Activated T-helper 1 cell treated with anti-CD3 and anti-CD28 coated beads, Interleukin-12 subunit alpha, Interleukin-12 subunit beta, Interleukin-2, Interleukin-4 antibody, amounts not matched to agents 30 ng/mL and 10 ng/mL and 1 ng/mL, durations not matched to agents 14 hours and 24 hours and 36 hours (primary cell): ENCODE measurements around the gene GRB2. TPM values are rescaled to one million over a fixed set of nuclear protein-coding genes. Genes with fewer than 3 reads are reported as not detected.
A peak's percentile ranks its signal among the peaks of the same experiment; 100 is the strongest.

Experiments
- DNase-seq: peaks from one replicate; pipeline ENCODE4 v3.0.0; 2021; ENCODE audit warnings: low spot score
- H3K27ac Mint-ChIP-seq: one replicate; pipeline ENCODE4 v1.8.0; 2021; ENCODE audit warnings: mild to moderate bottlenecking, mixed read lengths
- H3K27me3 Mint-ChIP-seq: one replicate; pipeline ENCODE4 v1.8.0; 2022; ENCODE audit warnings: mild to moderate bottlenecking, moderate library complexity, mixed read lengths; ENCODE audit not compliant: insufficient read depth
- H3K36me3 Mint-ChIP-seq: one replicate; pipeline ENCODE4 v1.8.0; 2021; ENCODE audit warnings: low read depth, mixed read lengths
- H3K4me1 Mint-ChIP-seq: one replicate; pipeline ENCODE4 v1.8.0; 2021; ENCODE audit warnings: low read depth, mixed read lengths
- H3K4me3 Mint-ChIP-seq: one replicate; pipeline ENCODE4 v1.8.0; 2021; ENCODE audit warnings: mild to moderate bottlenecking, moderate library complexity, mixed read lengths
- H3K9me3 Mint-ChIP-seq: one replicate; pipeline ENCODE4 v1.8.0; 2021; ENCODE audit warnings: mixed read lengths
- intact Hi-C: fragments of 100-400 bp; cut with micrococcal nuclease; formaldehyde crosslinking; loops from one replicate; pipeline ENCODE4 v1.15.1; 2024
- total RNA-seq: library from RNA; stranded (reverse); gene quantifications from 2 replicates; pipeline ENCODE4 v1.2.3, GENCODE V29; 2022

GRB2 gene
- total RNA-seq, 1 donor from 2014 or later = 172 TPM

DNA sequence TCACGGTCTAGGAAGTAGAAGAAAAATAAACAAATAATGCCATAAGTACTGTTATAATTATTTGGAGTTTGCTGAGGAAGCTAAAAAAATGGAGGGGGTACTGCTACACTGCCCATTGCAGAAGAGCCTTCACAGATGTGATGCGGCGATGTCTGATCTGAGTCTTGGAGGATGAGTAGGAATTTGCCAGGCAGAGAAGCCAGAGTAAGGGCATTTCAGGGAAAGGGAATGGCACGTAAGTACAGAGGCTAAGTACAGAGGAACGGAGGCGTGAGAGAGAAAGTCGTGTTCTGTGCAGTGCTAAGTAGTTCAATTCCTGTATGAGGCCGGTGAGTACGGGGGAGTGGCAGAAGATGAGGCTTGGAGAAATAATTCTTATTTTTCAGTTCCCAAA, 741 bp upstream of the GRB2 start:
- intact Hi-C loops = loop anchor here (10.0 kb wide), 2 partner anchors 221 to 421 kb away; partner anchors contain the start of genes CDR2L and SUMO2
- Mint-ChIP-seq H3K4me1 (peaks cover 49% of the 10 kb centered on the region), H3K27me3 (no peaks in the 10 kb centered on the region), H3K4me3 (peak overlapping the region; percentile 97), H3K36me3 (peaks cover 7% of the 10 kb centered on the region), H3K27ac (peak overlapping the region; percentile 60), H3K9me3 (no peaks in the 10 kb centered on the region)
- no peak for DNase-seq

DNA sequence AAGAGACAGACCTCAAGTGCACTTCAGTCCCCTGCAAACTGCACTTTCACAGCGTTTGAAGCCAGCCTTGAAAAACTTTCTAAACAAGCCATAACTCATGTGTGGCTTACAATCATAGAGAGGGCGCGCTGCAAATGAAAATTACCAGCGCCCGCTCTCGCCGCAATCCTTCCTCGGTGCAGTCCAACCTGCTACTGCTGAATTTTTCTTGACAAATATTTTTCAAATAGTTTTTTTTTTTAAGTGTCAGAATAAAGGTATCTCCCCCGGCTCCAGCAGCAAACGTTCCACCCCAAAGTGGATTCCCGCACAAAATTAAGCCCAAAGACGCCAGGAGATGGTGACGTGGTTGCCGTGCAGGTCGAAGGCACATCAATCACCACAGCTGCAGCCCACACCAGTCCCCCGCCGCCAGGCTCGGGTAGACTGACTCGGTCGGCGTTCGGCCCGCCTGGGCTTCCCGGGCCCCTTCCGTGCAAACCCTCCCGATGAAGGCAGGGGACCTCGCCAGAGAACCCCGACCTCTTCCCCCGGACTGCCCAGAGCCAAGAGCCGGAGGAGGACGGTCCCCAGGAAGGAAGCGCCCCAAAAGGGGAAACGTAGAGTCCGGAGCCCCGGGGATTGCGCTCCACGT, 630 bp downstream of the GRB2 start:
- H3K4me1 Mint-ChIP-seq = peaks cover 42% of the 10 kb centered on the region
- H3K4me3 Mint-ChIP-seq = peak overlapping the region; percentile 97
- H3K9me3 Mint-ChIP-seq = no peaks in the 10 kb centered on the region
- peaks cover 12% of the 10 kb centered on the region for H3K36me3 Mint-ChIP-seq
- peak overlapping the region; percentile 97 for H3K27ac Mint-ChIP-seq
- H3K27me3 Mint-ChIP-seq = no peaks in the 10 kb centered on the region
- peak; percentile 35 for DNase-seq
- intact Hi-C loops = loop anchor here (1.0 to 10.0 kb wide), 12 partner anchors 34 to 420 kb away; partner anchors contain the start of genes ATP5PD, CDR2L, GGA3 and KCTD2

- Mint-ChIP-seq H3K27me3 (no peaks in the 10 kb centered on the region), H3K27ac (peak overlapping the region; percentile 97), H3K4me3 (peak overlapping the region; percentile 97), H3K36me3 (peaks cover 12% of the 10 kb centered on the region), H3K4me1 (peaks cover 42% of the 10 kb centered on the region), H3K9me3 (no peaks in the 10 kb centered on the region)
- DNase-seq = peak; percentile 41
- intact Hi-C loops = loop anchor here (1.0 to 10.0 kb wide), 8 partner anchors 33 to 419 kb away; partner anchors contain the start of genes ATP5PD, CDR2L, GGA3 and KCTD2
These were observed 1.2 kb downstream of the GRB2 start for GRCh38 chr17:75404223-75404730.

GRCh38 chr17:75403131-75403530, 2.3 kb downstream of the GRB2 start:
- intact Hi-C loops = loop anchor here (10.0 kb wide), 2 partner anchors 218 to 418 kb away; partner anchors contain the start of genes CDR2L and SUMO2
- Mint-ChIP-seq H3K27ac (peak overlapping the region; percentile 60), H3K9me3 (no peaks in the 10 kb centered on the region), H3K4me3 (peak overlapping the region; percentile 97), H3K4me1 (peaks cover 42% of the 10 kb centered on the region), H3K36me3 (peaks cover 12% of the 10 kb centered on the region), H3K27me3 (no peaks in the 10 kb centered on the region)
- no peak for DNase-seq

DNA sequence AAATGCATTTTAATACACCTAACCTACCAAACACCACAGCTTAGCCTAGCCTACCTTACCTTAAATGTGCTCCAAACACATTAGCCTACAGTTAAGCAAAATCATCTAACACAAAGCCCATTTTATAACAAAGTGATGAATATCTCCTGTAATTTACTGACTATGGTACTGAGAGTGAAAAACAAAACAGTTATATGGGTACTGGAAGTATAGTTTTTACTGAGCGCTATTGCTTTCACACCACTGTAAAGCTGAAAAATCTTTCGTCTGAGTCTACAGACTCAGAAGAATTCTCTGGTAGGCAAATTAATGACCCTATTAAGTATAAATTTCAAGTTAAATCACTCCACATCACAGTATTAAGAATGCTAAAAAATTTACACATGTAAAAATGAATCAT, 3.5 kb downstream of the GRB2 start:
- H3K9me3 Mint-ChIP-seq = no peaks in the 10 kb centered on the region
- H3K4me1 Mint-ChIP-seq = peaks cover 48% of the 10 kb centered on the region
- intact Hi-C loops = loop anchor here (1.0 to 10.0 kb wide), 4 partner anchors 8 to 417 kb away; partner anchors contain the start of genes CDR2L and SUMO2
- H3K4me3 Mint-ChIP-seq = peak overlapping the region; percentile 59
- peaks cover 12% of the 10 kb centered on the region for H3K36me3 Mint-ChIP-seq
- DNase-seq = no peak
- H3K27ac Mint-ChIP-seq = peak overlapping the region; percentile 69
- no peaks in the 10 kb centered on the region for H3K27me3 Mint-ChIP-seq

GRCh38 chr17:75400326-75400939, 5.0 kb downstream of the GRB2 start:
- Mint-ChIP-seq H3K9me3 (no peaks in the 10 kb centered on the region), H3K27ac (peak overlapping the region; percentile 18), H3K4me1 (peaks cover 51% of the 10 kb centered on the region), H3K27me3 (no peaks in the 10 kb centered on the region), H3K36me3 (peaks cover 12% of the 10 kb centered on the region), H3K4me3 (no peak overlapping the region)
- no peak for DNase-seq
- intact Hi-C loops = loop anchor here (10.0 kb wide), 2 partner anchors 216 to 416 kb away; partner anchors contain the start of genes CDR2L and SUMO2

DNA sequence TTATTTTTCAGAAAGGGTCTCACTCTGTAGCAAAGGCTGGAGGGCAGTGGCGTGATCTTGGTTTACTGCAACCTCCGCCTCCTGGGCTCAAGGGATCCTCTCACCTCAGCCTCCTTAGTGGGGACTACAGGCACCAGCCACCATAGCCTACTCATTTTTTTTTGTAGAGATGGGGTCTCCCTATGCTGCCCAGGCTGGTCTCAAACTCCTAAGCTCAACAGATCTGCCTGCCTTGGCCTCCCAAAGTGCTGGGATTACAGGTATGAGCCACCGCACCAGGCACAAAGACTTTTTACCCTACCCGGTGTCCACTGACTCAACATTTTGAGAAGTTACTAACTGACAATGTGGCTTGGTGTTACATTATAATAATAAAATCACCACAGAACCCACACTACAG, 7.2 kb downstream of the GRB2 start:
- Mint-ChIP-seq H3K27ac (peak overlapping the region; percentile 44), H3K4me3 (no peak overlapping the region), H3K27me3 (no peaks in the 10 kb centered on the region), H3K4me1 (peaks cover 61% of the 10 kb centered on the region), H3K36me3 (peaks cover 13% of the 10 kb centered on the region), H3K9me3 (no peaks in the 10 kb centered on the region)
- intact Hi-C loops = no loop called here
- DNase-seq = no peak

DNA sequence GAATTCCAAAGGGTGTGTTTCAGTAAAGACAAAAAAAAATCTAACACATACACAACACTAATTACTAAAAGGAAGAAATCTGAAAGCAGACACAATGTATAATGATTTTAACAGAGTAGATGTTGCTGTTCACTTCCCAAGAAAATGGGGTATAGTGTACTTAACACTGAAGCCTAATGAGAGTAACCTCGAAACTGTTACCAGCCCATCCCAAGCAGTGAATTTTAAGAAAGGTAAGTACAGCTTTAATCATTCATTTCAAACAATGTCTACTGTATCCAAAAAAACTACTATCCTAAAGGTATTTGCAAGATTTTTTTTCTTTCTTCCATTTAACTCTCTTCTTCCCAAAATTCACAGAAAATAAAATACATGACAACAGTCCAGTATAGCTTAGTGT, 8.3 kb downstream of the GRB2 start:
- Mint-ChIP-seq H3K36me3 (peaks cover 13% of the 10 kb centered on the region), H3K27ac (peak overlapping the region; percentile 68), H3K27me3 (no peaks in the 10 kb centered on the region), H3K9me3 (no peaks in the 10 kb centered on the region), H3K4me3 (no peak overlapping the region), H3K4me1 (peaks cover 63% of the 10 kb centered on the region)
- no peak for DNase-seq
- intact Hi-C loops = no loop called here

DNA sequence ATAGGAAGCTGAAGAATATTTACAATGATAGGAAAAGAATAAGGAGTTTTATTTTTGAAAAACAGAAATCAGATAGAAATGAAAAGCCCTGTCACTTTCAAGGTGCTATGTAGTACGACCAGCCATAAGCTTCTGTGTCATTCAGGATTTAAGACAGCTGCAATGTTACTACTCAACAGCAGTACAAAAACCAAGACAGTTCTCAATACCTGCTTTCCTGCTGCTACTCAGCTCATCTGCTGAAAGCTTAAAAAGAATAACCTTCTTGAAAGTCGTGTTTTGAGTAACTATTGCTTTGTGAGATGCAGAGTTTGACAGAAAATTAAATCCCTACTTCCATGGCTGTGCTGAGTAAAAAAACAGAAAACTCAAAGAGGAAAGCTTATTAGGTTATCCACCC, 8.7 kb downstream of the GRB2 start:
- Mint-ChIP-seq H3K4me3 (no peak overlapping the region), H3K27ac (peak overlapping the region; percentile 68), H3K9me3 (no peaks in the 10 kb centered on the region), H3K4me1 (peaks cover 62% of the 10 kb centered on the region), H3K27me3 (no peaks in the 10 kb centered on the region), H3K36me3 (peaks cover 16% of the 10 kb centered on the region)
- intact Hi-C loops = no loop called here
- DNase-seq = no peak

DNA sequence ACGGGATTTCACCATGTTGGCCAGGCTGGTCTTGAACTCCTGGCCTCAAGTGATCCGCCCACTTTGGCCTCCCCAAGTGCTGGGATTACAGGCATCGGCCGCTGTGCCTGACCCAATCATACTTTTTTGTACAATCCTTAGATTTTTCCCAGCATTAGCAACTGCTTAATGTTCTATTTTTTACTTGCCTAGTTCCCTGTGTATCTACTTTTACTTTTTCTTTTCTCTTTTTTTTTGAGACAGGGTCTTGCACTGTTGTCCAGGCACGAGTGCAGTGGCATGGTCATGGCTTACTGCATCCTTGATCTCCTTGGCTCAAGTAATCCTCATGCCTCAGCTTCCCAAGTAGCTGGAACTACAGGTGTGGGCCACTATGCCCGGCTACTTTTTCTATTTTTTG, 9.5 kb downstream of the GRB2 start:
- peaks cover 57% of the 10 kb centered on the region for H3K4me1 Mint-ChIP-seq
- no peaks in the 10 kb centered on the region for H3K9me3 Mint-ChIP-seq
- no peak for DNase-seq
- peaks cover 16% of the 10 kb centered on the region for H3K36me3 Mint-ChIP-seq
- H3K27me3 Mint-ChIP-seq = no peaks in the 10 kb centered on the region
- H3K27ac Mint-ChIP-seq = no peak overlapping the region
- intact Hi-C loops = no loop called here
- H3K4me3 Mint-ChIP-seq = no peak overlapping the region

GRCh38 chr17:75394332-75394918, 11.1 kb downstream of the GRB2 start:
- intact Hi-C loops = loop anchor here (1.0 kb wide), 3 partner anchors 8 to 71 kb away; no protein-coding TSS in a partner anchor
- H3K36me3 Mint-ChIP-seq = peaks cover 13% of the 10 kb centered on the region
- DNase-seq = no peak
- H3K4me1 Mint-ChIP-seq = peaks cover 70% of the 10 kb centered on the region
- H3K9me3 Mint-ChIP-seq = no peaks in the 10 kb centered on the region
- no peaks in the 10 kb centered on the region for H3K27me3 Mint-ChIP-seq
- H3K27ac Mint-ChIP-seq = peak overlapping the region; percentile 78
- H3K4me3 Mint-ChIP-seq = peak overlapping the region; percentile 86

DNA sequence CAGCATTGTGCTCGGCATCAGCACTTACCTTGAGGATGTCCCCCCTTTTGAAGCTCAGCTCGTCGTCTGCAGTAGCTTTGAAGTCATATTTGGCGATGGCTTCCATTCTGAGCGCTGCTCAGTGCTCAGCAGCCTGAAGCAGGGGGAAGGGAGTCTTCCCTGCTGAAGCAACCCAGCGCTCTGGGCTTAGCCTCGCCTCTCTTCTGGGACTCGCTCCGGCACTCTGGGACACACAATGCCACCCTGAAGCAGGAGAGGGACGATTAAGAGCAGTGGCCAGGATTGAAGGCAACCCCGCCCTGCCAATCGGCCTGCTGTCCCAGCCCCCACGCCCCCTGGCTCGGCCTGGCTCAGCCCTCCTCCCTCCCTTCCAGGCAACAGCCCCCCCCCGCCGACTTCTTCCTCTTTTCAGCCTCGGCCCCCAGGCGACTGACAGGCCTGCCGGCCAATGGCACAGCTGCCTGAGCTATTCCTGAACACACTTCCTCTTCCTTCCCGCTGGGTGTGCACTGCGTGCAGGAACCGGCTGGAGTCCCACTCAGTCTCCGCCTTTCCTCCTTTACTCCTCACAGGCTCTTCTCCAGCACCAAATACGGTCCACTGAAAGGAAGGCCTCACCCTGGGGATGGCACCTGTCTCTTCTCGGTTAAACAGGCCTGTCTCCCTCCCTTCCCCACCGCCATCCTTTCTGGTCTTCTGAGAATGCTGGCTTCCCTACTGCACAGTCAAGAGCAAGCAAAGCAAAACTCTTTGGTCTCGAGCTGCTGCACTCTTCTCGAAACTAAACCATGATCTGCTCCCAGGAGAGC, 11.8 kb downstream of the GRB2 start:
- peak; percentile 76 for DNase-seq
- peaks cover 18% of the 10 kb centered on the region for H3K36me3 Mint-ChIP-seq
- H3K9me3 Mint-ChIP-seq = no peaks in the 10 kb centered on the region
- intact Hi-C loops = loop anchor here (1.0 kb wide), 4 partner anchors 9 to 70 kb away; no protein-coding TSS in a partner anchor
- H3K27ac Mint-ChIP-seq = peak overlapping the region; percentile 78
- H3K4me1 Mint-ChIP-seq = peaks cover 76% of the 10 kb centered on the region
- H3K27me3 Mint-ChIP-seq = no peaks in the 10 kb centered on the region
- H3K4me3 Mint-ChIP-seq = peak overlapping the region; percentile 86
